ENCODE data around the gene CCT6B.

DNA sequence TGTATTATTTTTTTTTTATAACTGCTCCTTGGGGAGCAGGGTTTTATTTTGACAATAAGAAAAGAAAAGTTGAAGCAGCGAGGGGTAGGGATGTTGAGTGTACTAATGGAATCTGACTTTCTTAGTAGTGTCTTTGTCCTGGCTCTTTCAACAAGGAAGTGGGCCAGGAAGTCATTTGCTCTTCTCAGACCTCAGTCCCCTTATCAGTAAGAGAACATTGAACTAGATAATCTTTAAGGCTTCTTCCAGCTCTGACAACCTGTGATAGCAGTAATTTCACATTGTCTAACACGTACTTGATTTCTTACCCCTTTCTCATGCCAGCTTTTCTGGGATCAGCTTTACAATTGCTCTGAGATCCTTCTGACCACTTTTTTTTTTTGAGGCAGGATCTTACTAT, 27.4 kb upstream of the CCT6B start:
- TF ChIP-seq, protein P1, sequence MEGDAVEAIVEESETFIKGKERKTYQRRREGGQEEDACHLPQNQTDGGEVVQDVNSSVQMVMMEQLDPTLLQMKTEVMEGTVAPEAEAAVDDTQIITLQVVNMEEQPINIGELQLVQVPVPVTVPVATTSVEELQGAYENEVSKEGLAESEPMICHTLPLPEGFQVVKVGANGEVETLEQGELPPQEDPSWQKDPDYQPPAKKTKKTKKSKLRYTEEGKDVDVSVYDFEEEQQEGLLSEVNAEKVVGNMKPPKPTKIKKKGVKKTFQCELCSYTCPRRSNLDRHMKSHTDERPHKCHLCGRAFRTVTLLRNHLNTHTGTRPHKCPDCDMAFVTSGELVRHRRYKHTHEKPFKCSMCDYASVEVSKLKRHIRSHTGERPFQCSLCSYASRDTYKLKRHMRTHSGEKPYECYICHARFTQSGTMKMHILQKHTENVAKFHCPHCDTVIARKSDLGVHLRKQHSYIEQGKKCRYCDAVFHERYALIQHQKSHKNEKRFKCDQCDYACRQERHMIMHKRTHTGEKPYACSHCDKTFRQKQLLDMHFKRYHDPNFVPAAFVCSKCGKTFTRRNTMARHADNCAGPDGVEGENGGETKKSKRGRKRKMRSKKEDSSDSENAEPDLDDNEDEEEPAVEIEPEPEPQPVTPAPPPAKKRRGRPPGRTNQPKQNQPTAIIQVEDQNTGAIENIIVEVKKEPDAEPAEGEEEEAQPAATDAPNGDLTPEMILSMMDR (conservative IDR thresholded peaks at IDR 0.05 in 1 of 2, IDR thresholded peaks at IDR 0.05 in 1 of 2; ENCODE audit: low read depth in 1 of 2, low read length in 2 of 2): no peak
- TF ChIP-seq EZH2 (IDR thresholded peaks at IDR 0.05; ENCODE audit: low read length, missing control alignments): no peak
